Measurements from ENCODE around the gene ZNF519.
"Not testable (repeated sequence)": the region's sequence is repeated elsewhere in the genome, so short reads cannot be mapped to it uniquely, and the experiment has no call there.

Gene ZNF519

GRCh38 chr18:14132271-14132700 is at the start of gene ZNF519:
ZNF519 (minus strand) TSS chr18:14132435; CDS start chr18:14132277, 158 bp downstream.
- DNase-seq, result peak; percentile 91

DNA sequence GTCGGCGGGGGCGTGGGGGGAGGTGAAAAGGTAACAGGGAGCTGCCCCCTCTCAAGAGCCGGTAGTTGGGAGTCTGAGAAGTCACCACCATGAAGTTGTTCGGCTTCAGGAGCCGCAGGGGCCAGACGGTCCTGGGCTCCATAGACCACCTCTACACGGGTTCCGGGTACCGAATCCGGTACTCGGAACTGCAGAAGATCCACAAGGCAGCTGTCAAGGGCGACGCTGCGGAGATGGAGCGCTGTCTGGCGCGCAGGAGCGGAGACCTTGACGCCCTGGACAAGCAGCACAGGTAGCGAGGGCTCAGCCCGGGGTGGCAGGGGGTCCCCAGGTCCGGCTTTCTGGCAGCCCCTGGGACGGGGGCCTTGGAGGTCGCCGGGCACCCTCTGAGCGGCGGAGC is 47.1 kb upstream of the ZNF519 start:
- DNase-seq, result no peak

DNA sequence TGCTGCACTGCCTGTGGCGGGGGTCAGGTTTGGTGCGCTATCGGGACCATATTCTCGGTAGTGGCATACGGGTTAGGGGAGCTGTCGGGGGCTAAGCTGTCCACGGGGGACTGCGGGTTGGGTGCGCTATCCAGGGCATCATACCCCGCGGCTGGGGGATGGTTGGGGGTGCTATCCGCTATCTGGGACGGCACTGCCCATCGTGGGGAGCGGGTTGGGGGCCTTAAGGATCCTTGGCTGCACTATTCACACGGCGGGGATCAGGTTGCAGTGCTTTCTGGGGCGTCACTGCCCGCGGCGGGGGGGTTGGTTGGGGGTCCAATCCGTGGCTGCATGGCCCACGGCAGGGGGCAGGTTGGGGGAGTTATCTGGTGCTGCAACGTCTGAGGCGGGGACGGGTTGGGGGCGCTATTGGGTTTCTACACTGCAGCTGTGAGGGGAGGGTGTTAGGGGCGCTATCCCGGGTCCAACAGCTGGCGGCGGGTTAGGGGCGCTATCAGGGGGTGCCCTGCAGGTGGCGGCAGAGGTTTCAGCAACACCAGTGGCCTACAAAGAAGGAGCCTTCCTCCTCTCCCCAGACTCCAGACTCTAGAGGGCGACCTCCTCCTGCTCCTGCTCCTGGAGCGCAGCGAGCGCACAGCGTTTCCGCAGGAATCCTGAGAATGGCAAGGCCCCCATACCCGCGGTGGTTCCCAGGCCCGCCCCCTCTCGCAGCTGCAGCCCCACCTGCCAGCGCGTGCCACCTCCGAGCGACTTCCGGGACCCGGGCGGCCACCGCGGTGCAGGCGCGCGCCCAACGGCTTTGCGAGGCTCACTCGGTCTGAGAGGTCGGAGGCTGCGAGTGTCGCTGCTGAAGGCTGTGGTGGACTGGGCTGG is 46.3 kb upstream of the ZNF519 start:
- DNase-seq, result not testable (repeated sequence)

GRCh38 chr18:14177540-14178320 is 45.5 kb upstream of the ZNF519 start:
- DNase-seq, result not testable (repeated sequence)

GRCh38 chr18:14175404-14175803 is 43.2 kb upstream of the ZNF519 start:
- DNase-seq, result not testable (repeated sequence)

DNA sequence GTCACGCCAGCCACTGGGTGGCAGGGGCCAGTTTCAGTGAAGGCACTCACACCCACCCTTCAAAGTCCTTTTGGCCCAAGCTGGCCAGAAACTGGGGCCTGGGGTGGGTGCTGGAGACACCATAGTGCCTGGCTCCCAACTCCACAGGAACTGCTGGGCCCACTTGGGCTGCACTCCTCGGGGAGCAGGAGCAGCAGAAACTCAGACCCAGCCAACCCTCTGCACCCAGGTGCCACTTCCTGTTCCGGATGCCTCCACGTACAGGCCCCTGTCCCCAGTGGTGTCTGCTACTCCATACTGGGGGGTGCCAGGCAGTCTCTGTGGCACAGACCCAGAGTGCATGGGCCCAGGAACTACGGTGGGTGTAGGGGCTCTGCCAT is 42.5 kb upstream of the ZNF519 start:
- DNase-seq, result no peak

- DNase-seq, result not testable (repeated sequence)
These were observed 41.9 kb upstream of the ZNF519 start for GRCh38 chr18:14174002-14174705.

DNA sequence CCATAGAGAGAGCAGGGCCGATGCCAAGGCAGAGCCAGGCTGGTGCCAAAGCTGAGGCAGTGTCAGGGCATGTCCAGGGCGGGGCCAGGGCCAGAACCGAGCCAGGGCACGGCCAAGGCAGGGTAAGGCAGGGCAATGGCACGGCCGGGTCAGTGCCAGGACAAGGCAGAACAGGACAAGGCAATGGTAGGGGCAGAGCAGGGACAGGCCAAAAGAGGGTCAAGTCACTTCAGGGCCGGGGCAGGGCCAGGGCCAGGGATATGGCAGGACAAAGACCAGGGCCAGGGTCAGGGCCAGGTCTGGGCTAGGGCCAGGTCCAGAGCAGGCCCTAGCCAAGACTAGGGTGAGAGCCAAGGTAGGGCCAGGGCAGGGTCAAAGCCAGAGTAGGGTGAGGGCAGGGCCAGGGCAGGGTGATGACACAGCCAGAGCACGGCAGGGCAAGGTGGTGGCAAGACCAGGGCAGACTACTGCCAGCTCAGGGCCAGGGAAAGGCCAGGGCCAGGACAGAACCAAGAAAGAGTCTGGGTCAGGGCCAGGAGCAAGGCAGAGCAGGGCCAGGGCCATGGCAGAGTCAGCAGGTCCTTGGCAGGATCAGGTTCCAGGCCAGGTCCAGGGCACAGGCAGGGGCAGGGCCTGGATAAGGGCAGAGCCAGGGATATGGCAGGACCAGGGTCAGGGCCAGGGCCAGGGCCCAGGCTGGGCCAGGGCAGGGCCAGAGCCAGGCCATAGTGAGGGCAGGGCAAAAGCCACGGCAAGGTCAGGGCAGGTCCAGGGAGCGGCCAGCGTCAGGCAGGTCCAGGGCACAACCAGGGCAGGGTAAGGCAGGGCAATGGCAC is 41.1 kb upstream of the ZNF519 start:
- DNase-seq, result not testable (repeated sequence)

- DNase-seq, result not testable (repeated sequence)
These were observed 40.2 kb upstream of the ZNF519 start for GRCh38 chr18:14172142-14173115.

DNA sequence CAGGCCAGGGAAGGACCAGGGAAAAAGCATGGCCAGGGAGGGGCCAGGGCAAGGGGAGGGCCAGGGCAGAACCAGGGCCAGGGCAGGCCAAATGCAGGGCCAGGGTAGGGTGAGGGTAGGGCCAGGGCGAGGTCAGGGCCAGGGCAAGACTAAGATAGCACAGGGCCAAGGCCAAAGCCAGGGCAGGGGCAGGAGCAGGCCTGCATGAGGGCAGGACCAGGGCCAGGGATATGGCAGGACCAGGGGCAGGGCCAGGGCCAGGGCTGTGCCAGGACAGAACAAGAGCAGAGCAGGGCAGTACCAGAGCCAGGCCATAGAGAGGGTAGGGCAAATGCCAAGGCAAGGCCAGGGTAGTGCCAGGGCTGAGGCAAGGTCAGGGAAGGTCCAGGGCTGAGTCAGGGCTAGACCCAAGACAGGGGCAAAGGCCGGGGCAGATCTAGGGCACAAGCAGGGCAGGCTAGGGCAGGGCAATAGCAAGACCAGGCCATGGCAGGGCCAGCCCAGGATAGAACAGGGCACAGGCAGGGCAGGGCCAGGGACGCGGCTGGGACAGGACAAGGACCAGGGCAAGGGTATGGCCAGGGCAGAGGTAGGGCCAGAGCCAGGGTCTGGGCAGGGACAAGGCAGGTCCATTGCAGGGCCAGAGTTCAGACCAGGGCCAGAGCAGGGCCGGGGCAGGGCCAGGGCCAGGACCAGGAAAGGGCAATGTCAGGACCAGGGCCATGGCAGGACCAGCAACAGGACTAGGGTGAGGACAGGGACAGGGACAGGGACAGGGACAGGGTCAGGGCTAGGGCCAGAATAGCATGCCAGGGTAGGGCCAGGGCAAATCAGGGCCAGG is 39.3 kb upstream of the ZNF519 start:
- not testable (repeated sequence) for DNase-seq

DNA sequence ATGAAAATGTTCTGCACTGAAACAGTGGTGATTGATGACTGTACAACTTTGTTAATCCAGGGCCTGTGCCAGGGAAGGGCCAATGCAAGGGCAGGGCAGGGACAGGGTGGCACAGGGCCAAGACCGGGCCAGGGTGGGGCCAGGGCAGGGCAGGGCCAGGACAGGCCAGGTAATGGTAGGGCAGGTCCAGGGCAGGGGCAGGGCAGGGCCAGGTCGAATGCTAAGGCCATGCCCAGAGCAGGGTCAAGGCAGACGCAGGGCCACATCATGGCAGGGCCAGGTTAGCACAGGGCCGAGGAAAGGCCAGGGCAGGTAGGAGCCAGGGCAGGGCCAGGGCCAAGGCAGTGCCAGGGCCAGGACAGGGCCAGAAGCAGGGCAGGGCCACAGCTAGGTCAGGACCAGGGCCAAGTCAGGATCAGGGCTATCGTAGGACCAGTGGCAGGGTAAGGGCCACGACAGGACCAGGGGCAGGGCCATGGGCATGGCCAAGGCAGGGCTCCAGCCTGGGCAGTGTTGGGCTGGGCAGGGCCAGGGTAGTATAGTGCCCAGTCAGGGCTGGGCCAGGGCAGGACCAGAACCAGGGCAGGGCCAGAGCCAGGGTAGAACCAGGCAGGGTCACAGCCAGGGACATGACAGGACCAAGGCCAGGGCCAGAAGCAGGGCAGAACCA is 38.3 kb upstream of the ZNF519 start:
- DNase-seq, result not testable (repeated sequence)

DNA sequence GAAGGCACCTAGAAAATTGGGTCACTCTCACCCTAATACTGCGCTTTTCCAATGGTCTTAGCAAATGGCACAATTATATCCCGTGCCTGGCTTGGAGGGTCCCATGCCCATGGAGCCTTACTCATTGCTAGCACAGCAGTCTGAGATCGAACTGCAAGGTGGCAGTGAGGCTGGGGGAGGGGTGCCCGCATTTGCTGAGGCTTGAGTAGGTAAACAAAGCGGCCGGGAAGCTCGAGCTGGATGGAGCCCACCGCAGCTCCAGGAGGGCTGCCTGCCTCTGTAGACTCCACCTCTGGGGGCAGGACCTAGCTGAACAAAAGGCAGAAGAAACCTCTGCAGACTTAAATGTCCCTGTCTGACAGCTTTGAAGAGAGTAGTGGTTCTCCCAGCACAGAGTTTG is 30.7 kb upstream of the ZNF519 start:
- not testable (repeated sequence) for DNase-seq

GRCh38 chr18:14151564-14152113 is 19.4 kb upstream of the ZNF519 start:
- not testable (repeated sequence) for DNase-seq

- DNase-seq, result not testable (repeated sequence)
These were observed 18.5 kb upstream of the ZNF519 start for GRCh38 chr18:14150766-14151165.

DNA sequence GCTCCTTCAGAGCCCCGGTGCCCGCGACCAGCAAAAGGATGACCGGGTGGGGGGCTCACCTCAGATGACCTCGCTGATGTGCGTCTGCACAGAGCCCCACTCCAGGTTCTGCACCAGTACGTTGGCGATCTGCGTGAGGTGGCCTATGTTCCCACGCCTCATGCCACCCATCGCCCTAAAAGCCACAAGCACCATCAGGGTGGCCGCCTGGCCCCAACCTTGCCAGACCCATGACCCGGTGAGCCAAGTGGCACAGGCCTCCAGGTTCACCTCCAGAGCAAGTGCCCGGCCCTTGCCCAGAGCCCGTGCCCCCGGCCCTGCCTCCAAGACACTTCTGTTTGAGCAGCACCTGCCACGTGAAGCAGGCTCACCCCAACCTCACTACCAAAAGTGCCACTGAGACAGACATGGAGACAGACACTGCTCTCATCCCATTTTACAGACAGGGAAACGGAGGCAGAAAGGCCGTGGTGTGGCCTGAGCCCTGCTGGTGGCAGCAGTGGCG is 17.7 kb upstream of the ZNF519 start:
- not testable (repeated sequence) for DNase-seq

GRCh38 chr18:14149121-14149850 is 17.1 kb upstream of the ZNF519 start:
- DNase-seq, result not testable (repeated sequence)

GRCh38 chr18:14147935-14148865 is 16.0 kb upstream of the ZNF519 start:
- DNase-seq, result not testable (repeated sequence)

All from NCI-H1694 treated with DMSO at 0.1 percent for 48 hours (cell line).